ENCODE data around the gene CHST1.

Gene CHST1

GRCh38 chr11:45660729-45661438, 4.5 kb downstream of the CHST1 start:
- DNase-seq (ENCODE audit: low read depth, low spot score), result no peak

GRCh38 chr11:45659818-45660160, 5.6 kb downstream of the CHST1 start:
- DNase-seq (ENCODE audit: low read depth, low spot score), result no peak

GRCh38 chr11:45659031-45659817, 6.2 kb downstream of the CHST1 start:
- no peak for DNase-seq (ENCODE audit: low read depth, low spot score)

- no peak for DNase-seq (ENCODE audit: low read depth, low spot score)
Measured at GRCh38 chr11:45658292-45658991, 7.0 kb downstream of the CHST1 start.

GRCh38 chr11:45657496-45658260, 7.7 kb downstream of the CHST1 start:
- no peak for DNase-seq (ENCODE audit: low read depth, low spot score)

- no peak for DNase-seq (ENCODE audit: low read depth, low spot score)
Measured at GRCh38 chr11:45655831-45656230, 9.6 kb downstream of the CHST1 start.

GRCh38 chr11:45655347-45655756, 10.1 kb downstream of the CHST1 start:
- no peak for DNase-seq (ENCODE audit: low read depth, low spot score)

- DNase-seq (ENCODE audit: low read depth, low spot score), result no peak
Measured at GRCh38 chr11:45655012-45655283, 10.5 kb downstream of the CHST1 start.

- DNase-seq (ENCODE audit: low read depth, low spot score), result no peak
Measured at GRCh38 chr11:45654231-45655011, 11.0 kb downstream of the CHST1 start.

GRCh38 chr11:45653277-45653676, 12.1 kb downstream of the CHST1 start:
- no peak for DNase-seq (ENCODE audit: low read depth, low spot score)

GRCh38 chr11:45652781-45653180, 12.6 kb downstream of the CHST1 start:
- no peak for DNase-seq (ENCODE audit: low read depth, low spot score)

- DNase-seq (ENCODE audit: low read depth, low spot score), result no peak
Measured at GRCh38 chr11:45651841-45652749, 13.3 kb downstream of the CHST1 start.

GRCh38 chr11:45651156-45651555, 14.3 kb downstream of the CHST1 start:
- no peak for DNase-seq (ENCODE audit: low read depth, low spot score)

GRCh38 chr11:45650166-45651095, 15.0 kb downstream of the CHST1 start:
- no peak for DNase-seq (ENCODE audit: low read depth, low spot score)

GRCh38 chr11:45649544-45650165, 15.8 kb downstream of the CHST1 start:
- DNase-seq (ENCODE audit: low read depth, low spot score), result no peak

GRCh38 chr11:45648931-45649330, 16.5 kb downstream of the CHST1 start:
- no peak for DNase-seq (ENCODE audit: low read depth, low spot score)

GRCh38 chr11:45647786-45648185, 17.6 kb downstream of the CHST1 start:
- no peak for DNase-seq (ENCODE audit: low read depth, low spot score)

- DNase-seq (ENCODE audit: low read depth, low spot score), result no peak
Measured at GRCh38 chr11:45647329-45647728, 18.1 kb downstream of the CHST1 start.
